ENCODE measurements around the gene KLK3. TPM values are rescaled to one million over a fixed set of nuclear protein-coding genes. Genes with fewer than 3 reads are reported as not detected.

KLK3 gene
- total and polyA plus RNA-seq, 8 donors = 0.05 to 0.27 TPM; not detected in 6

- Histone ChIP-seq H3K36me3 (no peaks in the 10 kb centered on the region), H3K27me3 (no peaks in the 10 kb centered on the region), H3K27ac (no peak overlapping the region), H3K4me1 (no peaks in the 10 kb centered on the region), H3K9me3 (no peaks in the 10 kb centered on the region), H3K4me3 (no peak overlapping the region)
- ATAC-seq = peak; percentile 16 to 99 (median 86)
- WGBS, 2 donors = 9 to 17% methylated on average over 4 to 7 of the region's 7 CpGs
- FAIRE-seq = no peak
- no peak for TF ChIP-seq CTCF (IDR thresholded peaks at IDR 0.05)
- DNase-seq = peak in 4 of 6 donors; percentile 17 to 58 (median 48)
- intact Hi-C loops (cut with DNase I) = no loop called here
These were observed 4.2 kb downstream of the KLK3 start for GRCh38 chr19:50858886-50859285.

- no peaks in the 10 kb centered on the region for H3K27me3 ChIP-seq
- H3K4me1 ChIP-seq = no peaks in the 10 kb centered on the region
- no peak overlapping the region for H3K4me3 ChIP-seq
- H3K27ac ChIP-seq = no peak overlapping the region
- 66 to 73% methylated on average over 4 of the region's 4 CpGs for WGBS, 2 donors
- H3K36me3 ChIP-seq = no peaks in the 10 kb centered on the region
- intact Hi-C loops (cut with DNase I) = no loop called here
- DNase-seq (no peak), FAIRE-seq (no peak), ATAC-seq (no peak)
- no peak for TF ChIP-seq CTCF (IDR thresholded peaks at IDR 0.05)
- H3K9me3 ChIP-seq = no peaks in the 10 kb centered on the region
These were observed 5.1 kb downstream of the KLK3 start for GRCh38 chr19:50859849-50860248.

- ATAC-seq (no peak), FAIRE-seq (no peak), DNase-seq (no peak)
- TF ChIP-seq CTCF (IDR thresholded peaks at IDR 0.05) = no peak
- no peaks in the 10 kb centered on the region for H3K4me1 ChIP-seq
- no peak overlapping the region for H3K27ac ChIP-seq
- intact Hi-C loops (cut with DNase I) = no loop called here
- no peak overlapping the region for H3K4me3 ChIP-seq
- 65 to 70% methylated on average over 5 of the region's 5 CpGs for WGBS, 2 donors
- H3K36me3 ChIP-seq = no peaks in the 10 kb centered on the region
- no peaks in the 10 kb centered on the region for H3K27me3 ChIP-seq
- H3K9me3 ChIP-seq = no peaks in the 10 kb centered on the region
These were observed 6.3 kb downstream of the KLK3 start for GRCh38 chr19:50861010-50861409.

DNA sequence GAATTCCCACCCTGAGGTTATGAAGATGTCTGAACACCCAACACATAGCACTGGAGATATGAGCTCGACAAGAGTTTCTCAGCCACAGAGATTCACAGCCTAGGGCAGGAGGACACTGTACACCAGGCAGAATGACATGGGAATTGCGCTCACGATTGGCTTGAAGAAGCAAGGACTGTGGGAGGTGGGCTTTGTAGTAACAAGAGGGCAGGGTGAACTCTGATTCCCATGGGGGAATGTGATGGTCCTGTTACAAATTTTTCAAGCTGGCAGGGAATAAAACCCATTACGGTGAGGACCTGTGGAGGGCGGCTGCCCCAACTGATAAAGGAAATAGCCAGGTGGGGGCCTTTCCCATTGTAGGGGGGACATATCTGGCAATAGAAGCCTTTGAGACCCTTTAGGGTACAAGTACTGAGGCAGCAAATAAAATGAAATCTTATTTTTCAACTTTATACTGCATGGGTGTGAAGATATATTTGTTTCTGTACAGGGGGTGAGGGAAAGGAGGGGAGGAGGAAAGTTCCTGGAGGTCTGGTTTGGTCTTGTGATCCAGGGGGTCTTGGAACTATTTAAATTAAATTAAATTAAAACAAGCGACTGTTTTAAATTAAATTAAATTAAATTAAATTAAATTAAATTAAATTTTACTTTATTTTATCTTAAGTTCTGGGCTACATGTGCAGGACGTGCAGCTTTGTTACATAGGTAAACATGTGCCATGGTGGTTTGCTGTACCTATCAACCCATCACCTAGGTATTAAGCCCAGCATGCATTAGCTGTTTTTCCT is 7.0 kb downstream of the KLK3 start:
- FAIRE-seq (no peak), DNase-seq (no peak), ATAC-seq (no peak)
- no peak for TF ChIP-seq CTCF (IDR thresholded peaks at IDR 0.05)
- no peak overlapping the region for H3K4me3 ChIP-seq
- H3K27me3 ChIP-seq = peaks cover 0 to under 1% (median 0%) of the 10 kb centered on the region in 4 donors
- H3K27ac ChIP-seq = no peak overlapping the region
- intact Hi-C loops (cut with DNase I) = no loop called here
- no peaks in the 10 kb centered on the region for H3K4me1 ChIP-seq
- no peaks in the 10 kb centered on the region for H3K9me3 ChIP-seq
- WGBS, 2 donors = 62 to 74% methylated on average over 7 of the region's 7 CpGs
- no peaks in the 10 kb centered on the region for H3K36me3 ChIP-seq

DNA sequence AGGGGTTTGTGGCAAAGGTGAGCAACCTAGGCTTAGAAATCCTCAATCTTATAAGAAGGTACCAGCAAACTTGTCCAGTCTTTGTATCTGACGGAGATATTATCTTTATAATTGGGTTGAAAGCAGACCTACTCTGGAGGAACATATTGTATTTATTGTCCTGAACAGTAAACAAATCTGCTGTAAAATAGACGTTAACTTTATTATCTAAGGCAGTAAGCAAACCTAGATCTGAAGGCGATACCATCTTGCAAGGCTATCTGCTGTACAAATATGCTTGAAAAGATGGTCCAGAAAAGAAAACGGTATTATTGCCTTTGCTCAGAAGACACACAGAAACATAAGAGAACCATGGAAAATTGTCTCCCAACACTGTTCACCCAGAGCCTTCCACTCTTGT is 14.8 kb downstream of the KLK3 start:
- WGBS, 2 donors = 61% methylated on average over 4 of the region's 4 CpGs
- no peak for FAIRE-seq
- Histone ChIP-seq H3K9me3 (no peaks in the 10 kb centered on the region), H3K4me3 (no peak overlapping the region), H3K27me3 (peaks cover 0 to 5% (median 0%) of the 10 kb centered on the region in 4 donors), H3K36me3 (no peaks in the 10 kb centered on the region), H3K27ac (no peak overlapping the region), H3K4me1 (no peaks in the 10 kb centered on the region)
- intact Hi-C loops (cut with DNase I) = no loop called here
- no peak for ATAC-seq
- DNase-seq = no peak
- no peak for TF ChIP-seq CTCF (IDR thresholded peaks at IDR 0.05)

Measured in pancreas (tissue), 10 donors.